OCI-LY3 (cell line): ENCODE results near the gene WNT7B.

Experiments used
- H2AFZ ChIP-seq: fragments of 200-600, 300-600 bp; shearing (Covaris generic); 2 replicates; pipeline ENCODE4 v1.6.0; 2014; ENCODE audit warnings: antibody characterized with exemption, low read depth, low read length
- H3K27ac ChIP-seq: fragments of 200-600, 300-600 bp; sonication (generic); 2 replicates; pipeline ENCODE4 v1.5.1; 2014; ENCODE audit warnings: mild to moderate bottlenecking, low read length, moderate library complexity, mixed read lengths
- H3K27me3 ChIP-seq: fragments of 200-600, 300-600 bp; sonication (generic); 2 replicates; pipeline ENCODE4 v1.6.1; 2014; ENCODE audit warnings: low read depth, low read length, mixed read lengths
- H3K36me3 ChIP-seq: fragments of 200-600, 300-600 bp; sonication (generic); replicated peaks from 2 replicates; pipeline ENCODE3; 2014; ENCODE audit warnings: low read depth, low read length, mixed read lengths
- H3K4me1 ChIP-seq: fragments of 300-600, 200-600 bp; sonication (generic); 2 replicates; pipeline ENCODE4 v1.6.1; 2014; ENCODE audit warnings: low read length, mixed read lengths
- H3K4me2 ChIP-seq: fragments of 200-600, 300-600 bp; sonication (generic); 2 replicates; pipeline ENCODE4 v1.6.1; 2014; ENCODE audit warnings: low read length, mixed read lengths
- H3K4me3 ChIP-seq: fragments of 300-600, 200-600 bp; sonication (generic); 2 replicates; pipeline ENCODE4 v1.5.1; 2014; ENCODE audit warnings: antibody characterized with exemption, mild to moderate bottlenecking, low read length, moderate library complexity
- H3K79me2 ChIP-seq: fragments of 300-600, 200-600 bp; shearing (Covaris generic); 2 replicates; pipeline ENCODE4 v1.6.1; 2014; ENCODE audit warnings: mild to moderate bottlenecking, low read length, mixed read lengths
- H3K9ac ChIP-seq: fragments of 300-600, 200-600 bp; shearing (Covaris generic); 2 replicates; pipeline ENCODE4 v1.6.0; 2014; ENCODE audit warnings: mild to moderate bottlenecking, low read length, moderate library complexity
- H3K9me3 ChIP-seq: fragments of 200-600, 300-600 bp; shearing (Covaris generic); 2 replicates; pipeline ENCODE4 v1.6.1; 2014; ENCODE audit warnings: low read length, mixed read lengths; ENCODE audit not compliant: insufficient read depth
- H4K20me1 ChIP-seq: fragments of 200-600, 300-600 bp; sonication (generic); 2 replicates; pipeline ENCODE4 v1.6.1; 2016; ENCODE audit warnings: low read length, mixed read lengths; ENCODE audit not compliant: insufficient read depth
- CTCF ChIP-seq: fragments of 200-600, 300-600 bp; sonication (generic); IDR thresholded peaks from 2 replicates; pipeline ENCODE4 v1.5.1; 2014; ENCODE audit warnings: antibody characterized with exemption, low read length, low read depth
- EZH2phosphoT487 ChIP-seq: fragments of 200-600 bp; shearing (Covaris generic); IDR thresholded peaks from 2 replicates; pipeline ENCODE4 v1.6.1; 2018; ENCODE audit warnings: antibody characterized with exemption, mixed run types, low read depth

Gene WNT7B

GRCh38 chr22:45889539-45890350 lies 87.2 kb downstream of the WNT7B start:
- Histone ChIP-seq H3K4me1 (no peaks in the 10 kb centered on the region), H3K79me2 (no peaks in the 10 kb centered on the region), H3K9ac (no peak overlapping the region), H3K9me3 (no peaks in the 10 kb centered on the region), H3K27me3 (no peaks in the 10 kb centered on the region), H3K27ac (no peak overlapping the region), H3K4me2 (no peak overlapping the region), H3K4me3 (no peak overlapping the region), H4K20me1 (no peaks in the 10 kb centered on the region), H2AFZ (no peak overlapping the region), H3K36me3 (no peaks in the 10 kb centered on the region)
- TF ChIP-seq EZH2phosphoT487 = no peak
- TF ChIP-seq CTCF = no peak

- H4K20me1 ChIP-seq = no peaks in the 10 kb centered on the region
- no peak overlapping the region for H3K4me3 ChIP-seq
- H3K27ac ChIP-seq = no peak overlapping the region
- H3K9me3 ChIP-seq = no peaks in the 10 kb centered on the region
- no peaks in the 10 kb centered on the region for H3K79me2 ChIP-seq
- H3K4me1 ChIP-seq = no peaks in the 10 kb centered on the region
- H3K27me3 ChIP-seq = no peaks in the 10 kb centered on the region
- no peak overlapping the region for H3K4me2 ChIP-seq
- no peak overlapping the region for H2AFZ ChIP-seq
- no peak overlapping the region for H3K9ac ChIP-seq
- no peaks in the 10 kb centered on the region for H3K36me3 ChIP-seq
- no peak for TF ChIP-seq CTCF
- TF ChIP-seq EZH2phosphoT487 = no peak
These were observed 87.8 kb downstream of the WNT7B start for GRCh38 chr22:45889093-45889538.

- Histone ChIP-seq H3K27ac (no peak overlapping the region), H3K4me2 (no peak overlapping the region), H3K9me3 (no peaks in the 10 kb centered on the region), H3K4me1 (no peaks in the 10 kb centered on the region), H3K9ac (no peak overlapping the region), H4K20me1 (no peaks in the 10 kb centered on the region), H3K79me2 (no peaks in the 10 kb centered on the region), H3K27me3 (no peaks in the 10 kb centered on the region), H2AFZ (no peak overlapping the region), H3K36me3 (no peaks in the 10 kb centered on the region), H3K4me3 (no peak overlapping the region)
- no peak for TF ChIP-seq CTCF
- no peak for TF ChIP-seq EZH2phosphoT487
These were observed 88.5 kb downstream of the WNT7B start for GRCh38 chr22:45888221-45889092.
